Activated CD4-positive, alpha-beta T cell treated with anti-CD3 and anti-CD28 coated beads, Interleukin-2, amount 50 U/mL, for 1 hour (primary cell): ENCODE measurements around the gene PTPRE.
A peak's percentile ranks its signal among the peaks of the same experiment; 100 is the strongest.

ENCODE experiments used
- DNase-seq: peaks from one replicate; pipeline ENCODE4 v3.0.0-alpha.2; 2020

Gene PTPRE

GRCh38 chr10:128049226-128050120 is 142.6 kb downstream of the PTPRE start:
- no peak for DNase-seq

GRCh38 chr10:128050121-128050516 is 143.2 kb downstream of the PTPRE start:
- DNase-seq = no peak

GRCh38 chr10:128050936-128051335 is 144.0 kb downstream of the PTPRE start:
- DNase-seq = no peak

GRCh38 chr10:128051548-128051947 is 144.6 kb downstream of the PTPRE start:
- DNase-seq = no peak

- no peak for DNase-seq
These were observed 145.8 kb downstream of the PTPRE start for GRCh38 chr10:128052696-128053095.

GRCh38 chr10:128053356-128053755 is 146.5 kb downstream of the PTPRE start:
- DNase-seq = no peak

GRCh38 chr10:128054163-128054970 is 147.5 kb downstream of the PTPRE start:
- no peak for DNase-seq

GRCh38 chr10:128055061-128055868 is 148.4 kb downstream of the PTPRE start:
- no peak for DNase-seq

GRCh38 chr10:128056303-128057050 is 149.6 kb downstream of the PTPRE start:
- no peak for DNase-seq

GRCh38 chr10:128058106-128058749 is 151.3 kb downstream of the PTPRE start:
- no peak for DNase-seq

GRCh38 chr10:128058750-128059134 is 151.8 kb downstream of the PTPRE start:
- DNase-seq = no peak

- no peak for DNase-seq
These were observed 152.5 kb downstream of the PTPRE start for GRCh38 chr10:128059266-128059981.

- no peak for DNase-seq
These were observed 153.0 kb downstream of the PTPRE start for GRCh38 chr10:128059982-128060293.

- no peak for DNase-seq
These were observed 153.7 kb downstream of the PTPRE start for GRCh38 chr10:128060341-128061250.

- no peak for DNase-seq
These were observed 154.7 kb downstream of the PTPRE start for GRCh38 chr10:128061306-128062300.

- DNase-seq = no peak
These were observed 155.5 kb downstream of the PTPRE start for GRCh38 chr10:128062331-128062880.

GRCh38 chr10:128062881-128063563 is 156.1 kb downstream of the PTPRE start:
- DNase-seq = peak; percentile 25

GRCh38 chr10:128063736-128064107 is 156.8 kb downstream of the PTPRE start:
- no peak for DNase-seq
